HG03575 (cell line): Measurements from ENCODE around the gene RRP1B.

Source experiments
- ATAC-seq: cut with Tn5 transposase; IDR thresholded peaks from one replicate; pipeline ENCODE4 v1.9.1; 2021; ENCODE audit not compliant: unreplicated experiment, insufficient number of reproducible peaks, low FRiP score; ENCODE audit errors: extremely low read depth

The RRP1B gene

GRCh38 chr21:43718872-43719747 is 59.8 kb downstream of the RRP1B start, which contains the start of gene PDXK:
Gene PDXK (plus strand): TSS chr21:43719129. CDS start chr21:43719295, 166 bp downstream.
- no peak for ATAC-seq

- no peak for ATAC-seq
Observed at GRCh38 chr21:43719748-43720538, 60.6 kb downstream of the RRP1B start.

- ATAC-seq, result no peak
Observed at GRCh38 chr21:43720539-43721166, 61.3 kb downstream of the RRP1B start.

GRCh38 chr21:43721206-43721605 is 61.8 kb downstream of the RRP1B start:
- ATAC-seq, result no peak

GRCh38 chr21:43721939-43722338 is 62.6 kb downstream of the RRP1B start:
- no peak for ATAC-seq

GRCh38 chr21:43723648-43724047 is 64.3 kb downstream of the RRP1B start:
- no peak for ATAC-seq

- no peak for ATAC-seq
Observed at GRCh38 chr21:43726686-43727518, 67.5 kb downstream of the RRP1B start.

- no peak for ATAC-seq
Observed at GRCh38 chr21:43727519-43728153, 68.3 kb downstream of the RRP1B start.

- ATAC-seq, result no peak
Observed at GRCh38 chr21:43728154-43728466, 68.8 kb downstream of the RRP1B start.

- ATAC-seq, result no peak
Observed at GRCh38 chr21:43728467-43729390, 69.4 kb downstream of the RRP1B start.

GRCh38 chr21:43731476-43731875 is 72.1 kb downstream of the RRP1B start:
- ATAC-seq, result no peak

GRCh38 chr21:43731891-43732711 is 72.7 kb downstream of the RRP1B start:
- ATAC-seq, result no peak

GRCh38 chr21:43733060-43733459 is 73.7 kb downstream of the RRP1B start:
- ATAC-seq, result no peak

- ATAC-seq, result no peak
Observed at GRCh38 chr21:43733529-43734071, 74.2 kb downstream of the RRP1B start.

- no peak for ATAC-seq
Observed at GRCh38 chr21:43734131-43734927, 75.0 kb downstream of the RRP1B start.

- ATAC-seq, result no peak
Observed at GRCh38 chr21:43734928-43735229, 75.5 kb downstream of the RRP1B start.
